H9 (cell line): ENCODE results near the gene SRCAP. TPM values are rescaled to one million over a fixed set of nuclear protein-coding genes. Genes with fewer than 3 reads are reported as not detected.

ENCODE experiments used
- DNase-seq: peaks from one replicate; pipeline ENCODE4 v3.0.0-alpha.2; 2017
- H2AFZ ChIP-seq: one replicate; pipeline ENCODE4 v1.6.1; 2013; ENCODE audit warnings: mild to moderate bottlenecking, low read length, control low read depth, moderate library complexity
- H2AK5ac ChIP-seq: 2 replicates; pipeline ENCODE4 v1.6.1; 2013; ENCODE audit warnings: low read length, control low read depth, mixed read lengths; ENCODE audit not compliant: insufficient read length
- H2BK120ac ChIP-seq: one replicate; pipeline ENCODE4 v1.6.1; 2013; ENCODE audit warnings: low read depth, mild to moderate bottlenecking, low read length, control low read depth, inconsistent platforms; ENCODE audit not compliant: poor library complexity, severe bottlenecking
- H2BK12ac ChIP-seq: 2 replicates; pipeline ENCODE4 v1.6.1; 2013; ENCODE audit warnings: low read length, control low read depth, mixed read lengths, low read depth; ENCODE audit not compliant: insufficient read length
- H2BK15ac ChIP-seq: 2 replicates; pipeline ENCODE4 v1.6.1; 2013; ENCODE audit warnings: low read depth, low read length, control low read depth
- H2BK20ac ChIP-seq: one replicate; pipeline ENCODE4 v1.6.1; 2013; ENCODE audit warnings: low read depth, mild to moderate bottlenecking, low read length, control low read depth, inconsistent platforms; ENCODE audit not compliant: poor library complexity, severe bottlenecking
- H2BK5ac ChIP-seq: 2 replicates; pipeline ENCODE4 v1.6.1; 2013; ENCODE audit warnings: low read length, control low read depth, mixed read lengths; ENCODE audit not compliant: insufficient read length
- H3K14ac ChIP-seq: 2 replicates; pipeline ENCODE4 v1.6.1; 2013; ENCODE audit warnings: low read length, control low read depth; ENCODE audit not compliant: insufficient read depth
- H3K18ac ChIP-seq: 2 replicates; pipeline ENCODE4 v1.6.1; 2013; ENCODE audit warnings: low read depth, mild to moderate bottlenecking, mixed read lengths, low read length, control low read depth; ENCODE audit not compliant: insufficient read length
- H3K23ac ChIP-seq: 2 replicates; pipeline ENCODE4 v1.6.1; 2013; ENCODE audit warnings: low read length, control low read depth, mixed read lengths, low read depth; ENCODE audit not compliant: insufficient read length
- H3K23me2 ChIP-seq: 2 replicates; pipeline ENCODE4 v1.6.1; 2013; ENCODE audit warnings: low read depth, mild to moderate bottlenecking, mixed read lengths, low read length, control low read depth; ENCODE audit not compliant: insufficient read length, poor library complexity, severe bottlenecking
- H3K27ac ChIP-seq: 2 replicates; pipeline ENCODE4 v1.5.1; 2013; ENCODE audit warnings: low read length, control low read depth, mixed read lengths, low read depth; ENCODE audit not compliant: insufficient read length
- H3K27me3 ChIP-seq: 2 replicates; pipeline ENCODE4 v1.6.1; 2013; ENCODE audit warnings: low read length, control low read depth, inconsistent platforms; ENCODE audit not compliant: insufficient read depth
- H3K4ac ChIP-seq: 2 replicates; pipeline ENCODE4 v1.6.1; 2013; ENCODE audit warnings: low read depth, mild to moderate bottlenecking, control low read depth, inconsistent platforms, low read length, moderate library complexity
- H3K4me1 ChIP-seq: 2 replicates; pipeline ENCODE4 v1.6.1; 2013; ENCODE audit warnings: low read length, control low read depth, inconsistent platforms; ENCODE audit not compliant: insufficient read depth
- H3K4me2 ChIP-seq: 2 replicates; pipeline ENCODE4 v1.6.1; 2013; ENCODE audit warnings: low read length, control low read depth, mixed read lengths; ENCODE audit not compliant: insufficient read length, insufficient read depth
- H3K56ac ChIP-seq: 2 replicates; pipeline ENCODE4 v1.6.1; 2013; ENCODE audit warnings: low read depth, mild to moderate bottlenecking, mixed read lengths, low read length, control low read depth; ENCODE audit not compliant: insufficient read length
- H3K79me1 ChIP-seq: 2 replicates; pipeline ENCODE4 v1.6.1; 2013; ENCODE audit warnings: low read depth, mild to moderate bottlenecking, moderate library complexity, low read length, control low read depth, inconsistent platforms; ENCODE audit not compliant: insufficient read depth, poor library complexity, severe bottlenecking
- H3K79me2 ChIP-seq: 2 replicates; pipeline ENCODE4 v1.6.1; 2013; ENCODE audit warnings: low read length, control low read depth, inconsistent platforms; ENCODE audit not compliant: insufficient read depth
- H3K9ac ChIP-seq: 2 replicates; pipeline ENCODE4 v1.6.1; 2013; ENCODE audit warnings: low read length, control low read depth, mixed read lengths; ENCODE audit not compliant: insufficient read length; ENCODE audit errors: extremely low read depth
- H3K9me3 ChIP-seq: one replicate; pipeline ENCODE4 v1.6.1; 2013; ENCODE audit warnings: low read depth, low read length, inconsistent platforms; ENCODE audit not compliant: control insufficient read depth
- H3T11ph ChIP-seq: one replicate; pipeline ENCODE4 v1.6.1; 2013; ENCODE audit warnings: mild to moderate bottlenecking, low read length, control low read depth, inconsistent platforms
- H4K20me1 ChIP-seq: one replicate; pipeline ENCODE4 v1.6.1; 2013; ENCODE audit not compliant: control insufficient read depth, insufficient read length, insufficient read depth
- H4K5ac ChIP-seq: 2 replicates; pipeline ENCODE4 v1.6.1; 2013; ENCODE audit warnings: low read depth, mild to moderate bottlenecking, mixed read lengths, low read length, control low read depth; ENCODE audit not compliant: insufficient read length
- H4K8ac ChIP-seq: replicated peaks from 2 replicates; pipeline ENCODE4 v1.6.1; 2013; ENCODE audit warnings: low read length, control low read depth, mixed read lengths, low read depth; ENCODE audit not compliant: insufficient read length
- H4K91ac ChIP-seq: 2 replicates; pipeline ENCODE4 v1.6.1; 2013; ENCODE audit warnings: low read depth, mild to moderate bottlenecking, moderate library complexity, mixed read lengths, low read length, control low read depth; ENCODE audit not compliant: insufficient read length
- H3K27ac Mint-ChIP-seq, 3 experiments: 2 replicates in 2 of 3; 3 replicates in 1 of 3; pipeline ENCODE4 v1.8.0; 2020 to 2021; ENCODE audit warnings: mixed read lengths in 3 of 3, mild to moderate bottlenecking in 1 of 3, moderate library complexity in 1 of 3
- H3K27me3 Mint-ChIP-seq: 2 replicates; pipeline ENCODE4 v1.8.0; 2021; ENCODE audit warnings: low read depth, mild to moderate bottlenecking, moderate library complexity, mixed read lengths
- H3K36me3 Mint-ChIP-seq, 3 experiments: 2 replicates in 2 of 3; 3 replicates in 1 of 3; pipeline ENCODE4 v1.8.0; 2020 to 2021; ENCODE audit warnings: low read depth in 3 of 3, mixed read lengths in 3 of 3; ENCODE audit not compliant: insufficient read depth in 1 of 3
- H3K4me1 Mint-ChIP-seq, 2 experiments: 2 replicates each; pipeline ENCODE4 v1.8.0; 2020; ENCODE audit warnings: mixed read lengths in 2 of 2
- H3K4me3 Mint-ChIP-seq, 2 experiments: 2 replicates in 1 of 2; 3 replicates in 1 of 2; pipeline ENCODE4 v1.8.0; 2020 to 2021; ENCODE audit warnings: mild to moderate bottlenecking in 2 of 2, mixed read lengths in 2 of 2, moderate library complexity in 1 of 2
- H3K9me3 Mint-ChIP-seq, 2 experiments: 2 replicates in 1 of 2; 3 replicates in 1 of 2; pipeline ENCODE4 v1.8.0; 2020; ENCODE audit warnings: mild to moderate bottlenecking in 2 of 2, mixed read lengths in 2 of 2, moderate library complexity in 1 of 2
- CTCF ChIP-seq: fragments of 200-600 bp; sonication (generic); conservative IDR thresholded peaks from 3 replicates; pipeline ENCODE4 v1.8.0; 2021; ENCODE audit warnings: antibody characterized with exemption, mild to moderate bottlenecking
- WGBS: extraction: QIAGEN DNeasy Blood & Tissue Kit; methylation state at CpG from one replicate; pipeline ENCODE4 v1.1.7; 2013; ENCODE audit warnings: missing lambda C conversion rate, low lambda C conversion rate, mixed read lengths; ENCODE audit not compliant: insufficient read length; ENCODE audit errors: extremely low coverage; 5-methylcytosine and 5-hydroxymethylcytosine counted together
- total RNA-seq: library from RNA; stranded (reverse); gene quantifications from 2 replicates; pipeline ENCODE4 v1.2.1, GENCODE V29; 2021

Gene SRCAP
- total RNA-seq, 1 experiment from 2014 or later: 63.1 TPM

- Histone ChIP-seq H2AFZ (no peak overlapping the region), H3K79me1 (no peaks in the 10 kb centered on the region), H3K9ac (no peak overlapping the region), H4K8ac (no peak overlapping the region), H3K4me2 (no peak overlapping the region), H4K5ac (no peak overlapping the region), H3K56ac (no peak overlapping the region), H3K4ac (no peak overlapping the region), H3K14ac (no peak overlapping the region), H2BK5ac (no peak overlapping the region), H2BK12ac (no peak overlapping the region), H4K20me1 (peaks cover 2% of the 10 kb centered on the region), H3K4me1 (no peaks in the 10 kb centered on the region), H2BK20ac (no peak overlapping the region), H4K91ac (no peak overlapping the region), H3K27me3 (peaks cover 77% of the 10 kb centered on the region), H3K79me2 (no peaks in the 10 kb centered on the region), H3K18ac (no peak overlapping the region), H2BK15ac (no peak overlapping the region), H3K27ac (no peak overlapping the region), H3T11ph (no peak overlapping the region), H3K9me3 (no peaks in the 10 kb centered on the region), H2BK120ac (no peak overlapping the region), H2AK5ac (no peak overlapping the region), H3K23ac (no peak overlapping the region), H3K23me2 (peaks cover under 1% of the 10 kb centered on the region)
- H3K4me1 Mint-ChIP-seq: peaks cover 7 to 9% of the 10 kb centered on the region in 2 experiments
- peaks cover 98% of the 10 kb centered on the region for H3K27me3 Mint-ChIP-seq
- H3K9me3 Mint-ChIP-seq: peaks cover 5 to 23% of the 10 kb centered on the region in 2 experiments; a peak in 3 of 5 replicates
- no CpG with 5 or more reads among the region's 10 CpGs for WGBS
- DNase-seq: no peak
- TF ChIP-seq CTCF: no peak
- no peak overlapping the region for H3K27ac Mint-ChIP-seq
- no peak overlapping the region for H3K4me3 Mint-ChIP-seq
- 0 out of 7 replicates have a peak, but pooled peaks cover 0 to 3% (median 0%) of the 10 kb centered on the region in 3 experiments for H3K36me3 Mint-ChIP-seq
Observed at GRCh38 chr16:30675143-30675542, 23.8 kb upstream of the SRCAP start.
